Endothelial cell of umbilical vein (primary cell): ENCODE measurements around the gene FAM222B. TPM values are rescaled to one million over a fixed set of nuclear protein-coding genes. Genes with fewer than 3 reads are reported as not detected.

ENCODE experiments used
- BruUV-seq: library from RNA; stranded (reverse); fragments of 400-500 nt; replicated peaks from 2 replicates; lab custom pipeline; 2021; lab: Mats Ljungman, UMichigan
- CTCF ChIA-PET: fragments of 300-600, 350-600 bp; sonication (Branson Sonifier 250); formaldehyde crosslinking; loops from one replicate; lab custom pipeline; 2021; ENCODE audit warnings: antibody characterized with exemption, inconsistent platforms; lab: Charles Lee
- POLR2A ChIA-PET: fragments of 300-600, 350-600 bp; sonication (Branson Sonifier 250); formaldehyde crosslinking; loops from one replicate; lab custom pipeline; 2021; ENCODE audit warnings: antibody characterized with exemption, inconsistent platforms; lab: Charles Lee
- DNase-seq: peaks from one replicate; pipeline ENCODE4 v3.0.0-alpha.2; 2011; ENCODE audit warnings: low read depth, low spot score
- FAIRE-seq: peaks from 2 replicates; lab custom pipeline; 2011; peaks lifted over from hg19 to GRCh38; lab: Jason Lieb, UNC
- H2AFZ ChIP-seq: 2 replicates; pipeline ENCODE4 v1.6.0; 2012; ENCODE audit warnings: low read depth, low read length, control low read depth, inconsistent platforms
- H3K27ac ChIP-seq: 2 replicates; pipeline ENCODE4 v1.5.1; 2011; ENCODE audit warnings: low read depth, mild to moderate bottlenecking, control low read depth, low read length, moderate library complexity; ENCODE audit not compliant: insufficient read depth
- H3K27me3 ChIP-seq, 2 experiments: 2 replicates each; pipeline versions ENCODE4 v1.6.0 to v1.6.1; 2011; ENCODE audit warnings: low read length in 2 of 2, mixed read lengths in 1 of 2; ENCODE audit not compliant: control insufficient read depth in 2 of 2, insufficient read depth in 2 of 2
- H3K36me3 ChIP-seq, 2 experiments: 2 replicates in 1 of 2; 3 replicates in 1 of 2; pipeline ENCODE4 v1.5.1; 2011; ENCODE audit warnings: low read length in 2 of 2, mild to moderate bottlenecking in 1 of 2, moderate library complexity in 1 of 2; ENCODE audit not compliant: control insufficient read depth in 2 of 2, insufficient read depth in 2 of 2; ENCODE audit errors: extremely low read depth in 1 of 2
- H3K4me1 ChIP-seq: 3 replicates; pipeline ENCODE4 v1.5.1; 2011; ENCODE audit warnings: mild to moderate bottlenecking, low read length; ENCODE audit not compliant: control insufficient read depth, insufficient read depth; ENCODE audit errors: extremely low read depth
- H3K4me2 ChIP-seq: 2 replicates; pipeline ENCODE4 v1.6.1; 2011; ENCODE audit warnings: low read length, control low read depth, mixed read lengths; ENCODE audit not compliant: insufficient read depth
- H3K4me3 ChIP-seq, 3 experiments: fragments of 200-600 bp in 1 of 3; sonication (generic), shearing (Covaris generic) in 1 of 3; replicated peaks in 1 of 3; 2 replicates each; pipeline ENCODE4 v1.5.1; 2011 to 2016; ENCODE audit warnings: control low read depth in 3 of 3, low read length in 3 of 3, mild to moderate bottlenecking in 2 of 3, inconsistent platforms in 1 of 3, low read depth in 1 of 3, moderate library complexity in 1 of 3; ENCODE audit not compliant: insufficient read depth in 1 of 3
- H3K79me2 ChIP-seq: 2 replicates; pipeline ENCODE4 v1.6.0; 2012; ENCODE audit warnings: low read length, inconsistent platforms; ENCODE audit not compliant: control insufficient read depth, insufficient read depth
- H3K9ac ChIP-seq: replicated peaks from 2 replicates; pipeline ENCODE3; 2011; ENCODE audit warnings: low read length, control low read depth; ENCODE audit not compliant: insufficient read depth; ENCODE audit errors: extremely low read depth
- H3K9me1 ChIP-seq: replicated peaks from 3 replicates; pipeline ENCODE4 v1.6.0; 2011; ENCODE audit warnings: mild to moderate bottlenecking, low read length; ENCODE audit not compliant: control insufficient read depth, insufficient read depth; ENCODE audit errors: extremely low read depth
- H3K9me3 ChIP-seq: replicated peaks from 2 replicates; pipeline ENCODE4 v1.5.1; 2012; ENCODE audit warnings: low read length, inconsistent platforms; ENCODE audit not compliant: control insufficient read depth, insufficient read depth
- H4K20me1 ChIP-seq: replicated peaks from 2 replicates; pipeline ENCODE3; 2011; ENCODE audit warnings: mild to moderate bottlenecking, low read length; ENCODE audit not compliant: control insufficient read depth, insufficient read depth; ENCODE audit errors: extremely low read depth
- CTCF ChIP-seq, 2 donors: IDR thresholded peaks; 1 replicate in 1 of 2; 2 replicates in 1 of 2; pipeline ENCODE4 v1.5.1; 2011; ENCODE audit warnings: low read length in 2 of 2, mild to moderate bottlenecking in 2 of 2, moderate library complexity in 2 of 2, control low read depth in 1 of 2, inconsistent platforms in 1 of 2, low read depth in 1 of 2; ENCODE audit not compliant: insufficient read depth in 1 of 2; ENCODE audit errors: extremely low read depth in 1 of 2
- EZH2 ChIP-seq: IDR thresholded peaks from 2 replicates; pipeline ENCODE4 v1.6.1; 2012; ENCODE audit warnings: borderline replicate concordance, low read depth, mild to moderate bottlenecking, moderate library complexity, low read length, inconsistent platforms; ENCODE audit not compliant: severe bottlenecking
- FOS ChIP-seq: IDR thresholded peaks from 2 replicates; pipeline ENCODE4 v1.6.1; 2011; ENCODE audit warnings: mild to moderate bottlenecking, low read length, moderate library complexity, borderline replicate concordance; ENCODE audit not compliant: insufficient read depth
- JUN ChIP-seq: IDR thresholded peaks from 2 replicates; pipeline ENCODE4 v1.6.1; 2011; ENCODE audit warnings: borderline replicate concordance, low read depth; ENCODE audit not compliant: insufficient read length, insufficient read depth
- MAX ChIP-seq: IDR thresholded peaks from 2 replicates; pipeline ENCODE4 v1.6.1; 2011; ENCODE audit not compliant: insufficient read depth, insufficient read length
- MYC ChIP-seq: IDR thresholded peaks from one replicate; pipeline ENCODE4 v1.6.1; 2011; ENCODE audit warnings: mild to moderate bottlenecking, low read depth, low read length
- POLR2AphosphoS5 ChIP-seq: IDR thresholded peaks from 2 replicates; pipeline ENCODE4 v1.6.1; 2012; ENCODE audit warnings: low read depth, mild to moderate bottlenecking, control low read depth, low read length, moderate library complexity; ENCODE audit not compliant: insufficient read depth
- dilution Hi-C: fragments of 300-500 bp; cut with MboI; formaldehyde crosslinking; loops from one replicate; pipeline ENCODE4 v1.15.0; 2019; ENCODE audit warnings: low sequenced_read_pairs; ENCODE audit not compliant: extremely low pct_ligation_motif_present
- intact Hi-C: fragments of 100-400 bp; cut with micrococcal nuclease; formaldehyde crosslinking; loops from one replicate; pipeline ENCODE4 v1.10.0; 2022
- polyA plus RNA-seq, 4 experiments: library from polyadenylated mRNA; depleted of rRNA in 3 of 4; stranded (reverse) in 3 of 4; unstranded in 1 of 4; fragments of >200 nt; gene quantifications; 2 replicates each; pipeline versions ENCODE4 v1.2.1 to v1.2.3, GENCODE V29; 2011 to 2012; ENCODE audit warnings: missing spikeins in 1 of 4
- total RNA-seq: library from RNA; stranded (reverse); gene quantifications from 2 replicates; pipeline ENCODE4 v1.2.3, GENCODE V29; 2021

FAM222B gene
- total and polyA plus RNA-seq, 2 donors (not counting 3 experiments of a cell fraction or from before 2014, with no cell fraction given): 21.1 to 30.6 TPM

- Histone ChIP-seq H3K36me3 (peaks cover 0 to 6% of the 10 kb centered on the region in 2 experiments), H3K4me2 (no peak overlapping the region), H3K27me3 (no peaks in the 10 kb centered on the region), H3K9ac (no peak overlapping the region), H4K20me1 (no peaks in the 10 kb centered on the region), H3K79me2 (no peaks in the 10 kb centered on the region), H3K9me3 (no peaks in the 10 kb centered on the region), H3K4me3 (no peak overlapping the region), H2AFZ (peak overlapping the region; percentile 65), H3K27ac (no peak overlapping the region), H3K4me1 (no peaks in the 10 kb centered on the region), H3K9me1 (no peaks in the 10 kb centered on the region)
- ChIA-PET CTCF (interaction anchor here (1.0 to 1.2 kb wide), 4 partner anchors 9 to 111 kb away, joined by 3 to 5 read pairs (median 3); no protein-coding TSS in a partner anchor), POLR2A (no interaction called here)
- no TSS peak for BruUV-seq
- intact Hi-C loops: no loop called here
- FAIRE-seq (peak; percentile 24), DNase-seq (no peak)
- dilution Hi-C loops: no loop called here
- TF ChIP-seq FOS (peak; percentile 22), CTCF (IDR thresholded peaks at IDR 0.05; ENCODE audit: extremely low read depth in 1 of 2, insufficient read depth in 1 of 2, low read depth in 1 of 2, low read length in 2 of 2) (no peak), MAX (no peak)
These were observed 32.2 kb upstream of the FAM222B start for GRCh38 chr17:28874750-28875149.

- no peaks in the 10 kb centered on the region for H3K9me3 ChIP-seq
- no peaks in the 10 kb centered on the region for H3K9me1 ChIP-seq
- no TSS peak for BruUV-seq
- no peak for TF ChIP-seq EZH2
- no peak for TF ChIP-seq JUN
- TF ChIP-seq MYC: no peak
- no peak for TF ChIP-seq POLR2AphosphoS5
- TF ChIP-seq MAX: no peak
- intact Hi-C loops (no loop called here), dilution Hi-C loops (no loop called here)
- no peaks in the 10 kb centered on the region for H3K4me1 ChIP-seq
- H3K36me3 ChIP-seq: no peaks in the 10 kb centered on the region
- no peaks in the 10 kb centered on the region for H3K79me2 ChIP-seq
- no peak overlapping the region for H3K9ac ChIP-seq
- H3K4me3 ChIP-seq: no peak overlapping the region
- H3K27ac ChIP-seq: no peak overlapping the region
- H3K27me3 ChIP-seq: no peaks in the 10 kb centered on the region
- H2AFZ ChIP-seq: no peak overlapping the region
- CTCF ChIA-PET: interaction anchor here (1.2 kb wide), 2 partner anchors 8 to 25 kb away, joined by 3 read pairs; no protein-coding TSS in a partner anchor
- FAIRE-seq: no peak
- DNase-seq: no peak
- POLR2A ChIA-PET: no interaction called here
- H4K20me1 ChIP-seq: no peaks in the 10 kb centered on the region
- no peak overlapping the region for H3K4me2 ChIP-seq
These were observed 31.2 kb upstream of the FAM222B start for GRCh38 chr17:28873839-28874238.
